ENCODE results near the gene CACNB3.

DNA sequence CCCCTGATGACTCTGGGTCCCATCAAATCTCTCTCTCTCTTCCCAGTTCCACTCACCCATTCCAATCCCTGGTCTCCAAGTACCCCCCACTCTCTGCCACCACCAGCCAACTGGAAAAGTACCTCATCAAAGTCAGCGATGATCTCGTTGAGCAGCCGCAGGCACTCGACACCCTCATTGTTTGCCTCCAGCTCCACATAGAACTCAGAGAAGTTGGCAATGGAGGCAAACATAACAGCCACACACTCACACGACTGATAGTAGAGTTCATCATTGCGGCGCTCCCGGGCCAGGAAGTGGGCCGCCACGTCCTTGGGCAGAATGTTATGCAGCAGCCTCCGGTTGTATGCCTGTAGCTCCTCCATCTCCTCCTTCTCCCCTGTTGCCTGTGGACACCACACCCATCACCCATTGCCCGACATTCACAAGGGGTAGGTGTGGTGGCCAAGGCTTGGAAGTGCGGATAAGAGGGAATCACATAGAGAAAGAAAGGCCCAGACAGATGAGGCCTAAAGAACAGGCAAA, 46.6 kb upstream of the CACNB3 start:
- no peak for TF ChIP-seq TEAD4 (IDR thresholded peaks at IDR 0.05; ENCODE audit: low read depth, low read length)
- no peak for TF ChIP-seq EGR1 (IDR thresholded peaks at IDR 0.05; ENCODE audit: borderline replicate concordance, low read depth, low read length)
- TF ChIP-seq, protein P1, sequence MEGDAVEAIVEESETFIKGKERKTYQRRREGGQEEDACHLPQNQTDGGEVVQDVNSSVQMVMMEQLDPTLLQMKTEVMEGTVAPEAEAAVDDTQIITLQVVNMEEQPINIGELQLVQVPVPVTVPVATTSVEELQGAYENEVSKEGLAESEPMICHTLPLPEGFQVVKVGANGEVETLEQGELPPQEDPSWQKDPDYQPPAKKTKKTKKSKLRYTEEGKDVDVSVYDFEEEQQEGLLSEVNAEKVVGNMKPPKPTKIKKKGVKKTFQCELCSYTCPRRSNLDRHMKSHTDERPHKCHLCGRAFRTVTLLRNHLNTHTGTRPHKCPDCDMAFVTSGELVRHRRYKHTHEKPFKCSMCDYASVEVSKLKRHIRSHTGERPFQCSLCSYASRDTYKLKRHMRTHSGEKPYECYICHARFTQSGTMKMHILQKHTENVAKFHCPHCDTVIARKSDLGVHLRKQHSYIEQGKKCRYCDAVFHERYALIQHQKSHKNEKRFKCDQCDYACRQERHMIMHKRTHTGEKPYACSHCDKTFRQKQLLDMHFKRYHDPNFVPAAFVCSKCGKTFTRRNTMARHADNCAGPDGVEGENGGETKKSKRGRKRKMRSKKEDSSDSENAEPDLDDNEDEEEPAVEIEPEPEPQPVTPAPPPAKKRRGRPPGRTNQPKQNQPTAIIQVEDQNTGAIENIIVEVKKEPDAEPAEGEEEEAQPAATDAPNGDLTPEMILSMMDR (IDR thresholded peaks at IDR 0.05; ENCODE audit: control extremely low read depth in 1 of 3, insufficient read depth in 1 of 3, low read depth in 1 of 3, low read length in 3 of 3), result no peak
- no peak for TF ChIP-seq GABPA (IDR thresholded peaks at IDR 0.05; ENCODE audit: borderline replicate concordance, insufficient read depth, low read length)
- TF ChIP-seq POLR2AphosphoS5 (IDR thresholded peaks at IDR 0.05; ENCODE audit: low read depth, low read length), result no peak

Measured in H1 (cell line).